Measurements from ENCODE around the gene MAP2K1.

The MAP2K1 gene

DNA sequence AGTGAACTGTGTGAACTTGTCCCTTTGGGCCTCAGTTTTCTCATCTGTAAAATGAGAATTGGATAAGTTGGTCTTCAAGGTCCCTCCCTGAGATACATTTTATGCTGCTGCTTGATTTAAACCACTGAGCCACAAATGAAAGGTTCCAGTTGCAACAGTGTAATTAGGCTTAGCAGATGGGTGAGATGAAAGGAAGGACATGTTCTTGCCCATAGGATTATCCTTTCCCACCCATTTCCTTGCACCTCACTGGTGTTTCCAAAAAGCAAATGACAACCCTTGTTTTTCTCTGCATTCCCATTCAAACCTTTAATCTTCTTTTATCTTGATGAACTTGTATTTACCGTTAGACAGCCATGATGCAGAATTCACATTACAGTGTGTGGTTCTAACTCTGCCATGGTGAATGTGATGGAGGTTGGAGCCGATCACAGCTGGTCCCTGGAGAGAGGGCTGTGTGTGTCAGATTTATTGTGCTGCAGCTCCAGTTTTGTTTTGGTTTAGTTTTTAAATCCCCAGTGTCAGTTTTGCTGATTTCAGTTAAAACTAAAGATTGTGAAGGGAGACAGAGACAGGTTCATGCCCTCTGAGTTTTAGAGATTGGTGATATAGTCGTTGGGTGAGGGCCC lies 44.0 kb downstream of the MAP2K1 start:
- Histone ChIP-seq H3K4me3 (replicated peaks; ENCODE audit: insufficient read depth, low read length) (no peak overlapping the region), H3K27me3 (ENCODE audit: insufficient read depth, poor library complexity, severe bottlenecking) (no peaks in the 10 kb centered on the region), H3K27ac (replicated peaks) (no peak overlapping the region)
- no peak for DNase-seq (ENCODE audit: low read depth in 1 of 2, low spot score in 1 of 2)
- TF ChIP-seq POLR2AphosphoS5 (IDR thresholded peaks at IDR 0.05; ENCODE audit: low read depth) = no peak
- TF ChIP-seq, protein P1, sequence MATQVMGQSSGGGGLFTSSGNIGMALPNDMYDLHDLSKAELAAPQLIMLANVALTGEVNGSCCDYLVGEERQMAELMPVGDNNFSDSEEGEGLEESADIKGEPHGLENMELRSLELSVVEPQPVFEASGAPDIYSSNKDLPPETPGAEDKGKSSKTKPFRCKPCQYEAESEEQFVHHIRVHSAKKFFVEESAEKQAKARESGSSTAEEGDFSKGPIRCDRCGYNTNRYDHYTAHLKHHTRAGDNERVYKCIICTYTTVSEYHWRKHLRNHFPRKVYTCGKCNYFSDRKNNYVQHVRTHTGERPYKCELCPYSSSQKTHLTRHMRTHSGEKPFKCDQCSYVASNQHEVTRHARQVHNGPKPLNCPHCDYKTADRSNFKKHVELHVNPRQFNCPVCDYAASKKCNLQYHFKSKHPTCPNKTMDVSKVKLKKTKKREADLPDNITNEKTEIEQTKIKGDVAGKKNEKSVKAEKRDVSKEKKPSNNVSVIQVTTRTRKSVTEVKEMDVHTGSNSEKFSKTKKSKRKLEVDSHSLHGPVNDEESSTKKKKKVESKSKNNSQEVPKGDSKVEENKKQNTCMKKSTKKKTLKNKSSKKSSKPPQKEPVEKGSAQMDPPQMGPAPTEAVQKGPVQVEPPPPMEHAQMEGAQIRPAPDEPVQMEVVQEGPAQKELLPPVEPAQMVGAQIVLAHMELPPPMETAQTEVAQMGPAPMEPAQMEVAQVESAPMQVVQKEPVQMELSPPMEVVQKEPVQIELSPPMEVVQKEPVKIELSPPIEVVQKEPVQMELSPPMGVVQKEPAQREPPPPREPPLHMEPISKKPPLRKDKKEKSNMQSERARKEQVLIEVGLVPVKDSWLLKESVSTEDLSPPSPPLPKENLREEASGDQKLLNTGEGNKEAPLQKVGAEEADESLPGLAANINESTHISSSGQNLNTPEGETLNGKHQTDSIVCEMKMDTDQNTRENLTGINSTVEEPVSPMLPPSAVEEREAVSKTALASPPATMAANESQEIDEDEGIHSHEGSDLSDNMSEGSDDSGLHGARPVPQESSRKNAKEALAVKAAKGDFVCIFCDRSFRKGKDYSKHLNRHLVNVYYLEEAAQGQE (IDR thresholded peaks at IDR 0.05; ENCODE audit: insufficient replicate concordance, low read depth) = no peak
- TF ChIP-seq GABPA (IDR thresholded peaks at IDR 0.05; ENCODE audit: low read depth) = no peak
- TF ChIP-seq SPI1 (IDR thresholded peaks at IDR 0.05; ENCODE audit: borderline replicate concordance, low read depth) = no peak
- TF ChIP-seq, protein P2, sequence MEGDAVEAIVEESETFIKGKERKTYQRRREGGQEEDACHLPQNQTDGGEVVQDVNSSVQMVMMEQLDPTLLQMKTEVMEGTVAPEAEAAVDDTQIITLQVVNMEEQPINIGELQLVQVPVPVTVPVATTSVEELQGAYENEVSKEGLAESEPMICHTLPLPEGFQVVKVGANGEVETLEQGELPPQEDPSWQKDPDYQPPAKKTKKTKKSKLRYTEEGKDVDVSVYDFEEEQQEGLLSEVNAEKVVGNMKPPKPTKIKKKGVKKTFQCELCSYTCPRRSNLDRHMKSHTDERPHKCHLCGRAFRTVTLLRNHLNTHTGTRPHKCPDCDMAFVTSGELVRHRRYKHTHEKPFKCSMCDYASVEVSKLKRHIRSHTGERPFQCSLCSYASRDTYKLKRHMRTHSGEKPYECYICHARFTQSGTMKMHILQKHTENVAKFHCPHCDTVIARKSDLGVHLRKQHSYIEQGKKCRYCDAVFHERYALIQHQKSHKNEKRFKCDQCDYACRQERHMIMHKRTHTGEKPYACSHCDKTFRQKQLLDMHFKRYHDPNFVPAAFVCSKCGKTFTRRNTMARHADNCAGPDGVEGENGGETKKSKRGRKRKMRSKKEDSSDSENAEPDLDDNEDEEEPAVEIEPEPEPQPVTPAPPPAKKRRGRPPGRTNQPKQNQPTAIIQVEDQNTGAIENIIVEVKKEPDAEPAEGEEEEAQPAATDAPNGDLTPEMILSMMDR (IDR thresholded peaks at IDR 0.05; ENCODE audit: insufficient read depth, low read length) = no peak

DNA sequence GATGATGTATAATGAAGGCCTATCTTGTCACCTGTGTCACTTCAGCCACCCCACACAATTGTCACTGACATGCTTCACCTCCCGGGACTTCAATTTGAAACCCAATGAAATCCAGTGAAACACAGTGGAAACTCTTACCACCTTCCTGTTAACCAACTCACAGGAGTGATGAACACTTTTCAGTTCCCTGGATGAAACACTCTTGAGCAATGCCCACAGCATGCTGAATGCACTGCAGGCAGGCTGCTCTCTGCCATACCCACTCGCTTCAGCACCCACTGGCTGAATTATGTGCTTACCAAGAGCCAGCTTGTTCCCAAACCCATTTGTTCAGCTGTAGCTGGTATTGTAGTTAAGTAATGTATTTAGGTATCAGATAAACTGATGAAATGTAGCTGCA lies 47.0 kb downstream of the MAP2K1 start:
- H3K27ac ChIP-seq (replicated peaks) = no peak overlapping the region
- TF ChIP-seq, protein P1 (IDR thresholded peaks at IDR 0.05; ENCODE audit: insufficient replicate concordance, low read depth) = no peak
- TF ChIP-seq GABPA (IDR thresholded peaks at IDR 0.05; ENCODE audit: low read depth) (no peak), POLR2AphosphoS5 (IDR thresholded peaks at IDR 0.05; ENCODE audit: low read depth) (no peak), SPI1 (IDR thresholded peaks at IDR 0.05; ENCODE audit: borderline replicate concordance, low read depth) (no peak)
- TF ChIP-seq, protein P2 (IDR thresholded peaks at IDR 0.05; ENCODE audit: insufficient read depth, low read length) = no peak
- no peaks in the 10 kb centered on the region for H3K27me3 ChIP-seq (ENCODE audit: insufficient read depth, poor library complexity, severe bottlenecking)
- peak in 1 of 2 experiments; percentile 43 for DNase-seq (ENCODE audit: low read depth in 1 of 2, low spot score in 1 of 2)
- no peak overlapping the region for H3K4me3 ChIP-seq (replicated peaks; ENCODE audit: insufficient read depth, low read length)

DNA sequence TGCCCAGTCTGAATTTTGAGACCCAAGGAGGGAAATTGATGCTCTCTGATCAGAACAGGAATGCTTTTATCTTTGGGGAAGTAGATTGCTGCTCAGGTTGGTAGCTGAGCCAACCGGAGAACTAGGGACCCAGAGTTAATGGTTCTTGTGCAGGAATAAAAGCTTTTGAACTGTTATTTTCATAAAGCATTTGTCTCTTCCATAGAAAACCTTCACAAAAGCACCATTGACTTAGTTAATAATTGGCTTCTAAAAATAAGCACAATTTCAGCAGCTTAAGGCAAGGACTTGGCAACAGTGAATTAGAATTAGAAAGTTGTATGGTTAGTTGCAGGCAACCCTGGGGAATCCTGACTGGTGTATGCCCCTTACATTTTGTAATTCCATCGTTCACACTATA lies 53.8 kb downstream of the MAP2K1 start:
- DNase-seq (ENCODE audit: low read depth in 1 of 2, low spot score in 1 of 2) = no peak
- TF ChIP-seq POLR2AphosphoS5 (IDR thresholded peaks at IDR 0.05; ENCODE audit: low read depth) = no peak
- no peak for TF ChIP-seq SPI1 (IDR thresholded peaks at IDR 0.05; ENCODE audit: borderline replicate concordance, low read depth)
- TF ChIP-seq, protein P2 (IDR thresholded peaks at IDR 0.05; ENCODE audit: insufficient read depth, low read length) = no peak
- TF ChIP-seq, protein P1 (IDR thresholded peaks at IDR 0.05; ENCODE audit: insufficient replicate concordance, low read depth) = no peak
- no peak for TF ChIP-seq GABPA (IDR thresholded peaks at IDR 0.05; ENCODE audit: low read depth)
- no peaks in the 10 kb centered on the region for H3K27me3 ChIP-seq (ENCODE audit: insufficient read depth, poor library complexity, severe bottlenecking)
- H3K27ac ChIP-seq (replicated peaks) = no peak overlapping the region
- no peak overlapping the region for H3K4me3 ChIP-seq (replicated peaks; ENCODE audit: insufficient read depth, low read length)

Data from HL-60 (cell line).